Spleen (tissue), 11 donors: ENCODE results near the gene TTC24. TPM values are rescaled to one million over a fixed set of nuclear protein-coding genes. Genes with fewer than 3 reads are reported as not detected.

ENCODE experiments used
- DNase-seq: peaks from one replicate; pipeline ENCODE4 v3.0.0-alpha.2; 2020
- H3K27ac ChIP-seq, 8 donors: fragments of 200-600 bp; sonication (generic) in 7 of 8; 1 replicate in 4 of 8; 2 replicates in 4 of 8; pipeline versions ENCODE4 v1.5.0 to v1.8.0; 2016 to 2021; ENCODE audit warnings: inconsistent platforms in 4 of 8, mild to moderate bottlenecking in 4 of 8, moderate library complexity in 1 of 8
- H3K27me3 ChIP-seq, 7 donors: fragments of 200-600 bp; sonication (generic) in 6 of 7; replicated peaks in 1 of 7; 1 replicate in 4 of 7; 2 replicates in 3 of 7; pipeline versions ENCODE4 v1.5.0 to v1.8.0; 2016 to 2021; ENCODE audit warnings: inconsistent platforms in 3 of 7, mild to moderate bottlenecking in 1 of 7
- H3K36me3 ChIP-seq, 6 donors: fragments of 200-600 bp; sonication (generic) in 5 of 6; 1 replicate in 4 of 6; 2 replicates in 2 of 6; pipeline versions ENCODE4 v1.5.0 to v1.8.0; 2016 to 2021; ENCODE audit warnings: inconsistent platforms in 2 of 6
- H3K4me1 ChIP-seq, 6 donors: fragments of 200-600 bp; sonication (generic) in 5 of 6; 1 replicate in 3 of 6; 2 replicates in 3 of 6; pipeline versions ENCODE4 v1.5.0 to v1.8.0; 2016 to 2021; ENCODE audit warnings: inconsistent platforms in 3 of 6
- H3K4me3 ChIP-seq, 8 donors: fragments of 200-600 bp; sonication (generic) in 7 of 8; 1 replicate in 4 of 8; 2 replicates in 4 of 8; pipeline versions ENCODE4 v1.5.0 to v1.8.0; 2016 to 2021; ENCODE audit warnings: inconsistent platforms in 4 of 8, mild to moderate bottlenecking in 4 of 8, moderate library complexity in 2 of 8
- H3K9me3 ChIP-seq, 8 donors: fragments of 200-600 bp; sonication (generic) in 7 of 8; 1 replicate in 4 of 8; 2 replicates in 4 of 8; pipeline versions ENCODE4 v1.5.0 to v1.8.0; 2016 to 2021; ENCODE audit warnings: inconsistent platforms in 4 of 8
- CTCF ChIP-seq, 11 experiments: fragments of 200-600 bp in 7 of 11; fragments of 450-650 bp in 4 of 11; sonication (generic) in 4 of 11; IDR thresholded peaks in 8 of 11; conservative IDR thresholded peaks in 3 of 11; 1 replicate in 7 of 11; 2 replicates in 4 of 11; pipeline versions ENCODE4 v1.4.0 to v1.8.0; 2016 to 2021; ENCODE audit warnings: antibody characterized with exemption in 11 of 11, inconsistent platforms in 4 of 11, mild to moderate bottlenecking in 1 of 11
- POLR2A ChIP-seq, 3 donors: fragments of 450-650 bp; IDR thresholded peaks; one replicate each; pipeline ENCODE4 v1.5.1; 2017; ENCODE audit warnings: antibody characterized with exemption in 3 of 3, mild to moderate bottlenecking in 1 of 3
- POLR2AphosphoS5 ChIP-seq, 3 donors: sonication (generic); formaldehyde crosslinking; IDR thresholded peaks; one replicate each; pipeline ENCODE4 v1.5.1; 2017; ENCODE audit warnings: antibody characterized with exemption in 3 of 3
- WGBS, 5 donors: extraction: QIAGEN DNeasy Blood & Tissue Kit in 3 of 5; methylation state at CpG; one replicate each; pipeline versions ENCODE4 v1.1.5 to v1.1.7; 2013 to 2018; 5-methylcytosine and 5-hydroxymethylcytosine counted together
- intact Hi-C: fragments of 100-400 bp; cut with DNase I; formaldehyde crosslinking; loops from one replicate; pipeline ENCODE4 v1.15.0; 2023; ENCODE audit warnings: low total_unique reads
- polyA plus RNA-seq, 3 donors: library from polyadenylated mRNA; stranded (reverse); fragments of 200-250 nt; gene quantifications; one replicate each; pipeline ENCODE4 v1.2.1, GENCODE V29; 2013
- total RNA-seq, 7 donors: library from RNA; depleted of rRNA in 3 of 7; stranded (reverse); fragments of >200 nt in 3 of 7; fragmentation: NEBNext Ultra II Directional in 4 of 7; extraction: Animal tissue kit (Norgen Biotek cat#: 25700) in 4 of 7; gene quantifications; one replicate each; pipeline versions ENCODE4 v1.1.0 to v1.2.1, GENCODE V29; 2016 to 2021
- donor health status: healthy with polysubstance abuse.
- donor health status: DM: no; HTN: no; CAD: no; lungs with moderate emphysema.
- donor health status: DM: no; HTN: no; CAD: no.
- donor health status: Bipolar disorder and iron deficiency.
- donor health status: healthy.
- donor health status: DM: no; HTN: no; CAD: no.
- donor health status: DM: yes; HTN: yes; CAD: no.

TTC24 gene
- total and polyA plus RNA-seq, 10 donors, result 2.3 to 6.4 (median 4.0) TPM

- Histone ChIP-seq H3K27me3 (peaks cover 0 to 3% (median 0%) of the 10 kb centered on the region in 7 donors), H3K36me3 (no peaks in the 10 kb centered on the region)
- intact Hi-C loops, result no loop called here
Measured at GRCh38 chr1:156578055-156578454, 1.5 kb upstream of the TTC24 start.

GRCh38 chr1:156581661-156582387, 2.3 kb downstream of the TTC24 start:
- TF ChIP-seq POLR2AphosphoS5 (IDR thresholded peaks at IDR 0.05) (peak; percentile 21 to 72 (median 43)), POLR2A (IDR thresholded peaks at IDR 0.05) (no peak), CTCF (IDR thresholded peaks at IDR 0.05 in 8 of 11, conservative IDR thresholded peaks at IDR 0.05 in 3 of 11) (no peak)
- Histone ChIP-seq H3K4me1 (peaks cover 0 to 35% (median 25%) of the 10 kb centered on the region in 6 donors), H3K9me3 (no peaks in the 10 kb centered on the region), H3K27ac (peak overlapping the region; percentile 20 to 81 (median 66)), H3K36me3 (no peaks in the 10 kb centered on the region), H3K4me3 (peak overlapping the region in 5 of 8 donors; percentile 7 to 63 (median 28)), H3K27me3 (no peaks in the 10 kb centered on the region)
- intact Hi-C loops, result no loop called here
- WGBS, 5 donors, result 46 to 58% (median 52%) methylated on average over 12 to 21 of the region's 21 CpGs
- peak; percentile 86 for DNase-seq

More at GRCh38 chr1:156578055-156578454, 1.5 kb upstream of the TTC24 start:
- H3K9me3 ChIP-seq, result no peaks in the 10 kb centered on the region
- TF ChIP-seq CTCF (IDR thresholded peaks at IDR 0.05 in 8 of 11, conservative IDR thresholded peaks at IDR 0.05 in 3 of 11), result no peak
- TF ChIP-seq POLR2A (IDR thresholded peaks at IDR 0.05), result no peak
- no peak for TF ChIP-seq POLR2AphosphoS5 (IDR thresholded peaks at IDR 0.05)
- no peak overlapping the region for H3K27ac ChIP-seq
- H3K4me3 ChIP-seq, result no peak overlapping the region
- 46 to 77% (median 60%) methylated on average over 3 to 7 of the region's 7 CpGs for WGBS, 5 donors
- H3K4me1 ChIP-seq, result peaks cover 0 to 20% (median 11%) of the 10 kb centered on the region in 6 donors
- no peak for DNase-seq

- peak overlapping the region in 5 of 8 donors; percentile 7 to 63 (median 28) for H3K4me3 ChIP-seq
- no peak for TF ChIP-seq POLR2AphosphoS5 (IDR thresholded peaks at IDR 0.05)
- no peak for TF ChIP-seq CTCF (IDR thresholded peaks at IDR 0.05 in 8 of 11, conservative IDR thresholded peaks at IDR 0.05 in 3 of 11)
- TF ChIP-seq POLR2A (IDR thresholded peaks at IDR 0.05), result no peak
- H3K36me3 ChIP-seq, result no peaks in the 10 kb centered on the region
- DNase-seq, result no peak
- peak overlapping the region; percentile 20 to 81 (median 66) for H3K27ac ChIP-seq
- WGBS, 5 donors, result 38 to 65% (median 44%) methylated on average over 7 to 9 of the region's 9 CpGs
- no peaks in the 10 kb centered on the region for H3K9me3 ChIP-seq
- intact Hi-C loops, result no loop called here
- peaks cover 0 to 35% (median 25%) of the 10 kb centered on the region in 6 donors for H3K4me1 ChIP-seq
- no peaks in the 10 kb centered on the region for H3K27me3 ChIP-seq
Measured at GRCh38 chr1:156582388-156583017, 3.0 kb downstream of the TTC24 start.
